H1 (cell line): ENCODE data around the gene TAOK2. TPM values are rescaled to one million over a fixed set of nuclear protein-coding genes. Genes with fewer than 3 reads are reported as not detected.

Experiments
- CTCF ChIA-PET: fragments of 300-600 bp; sonication (Branson Sonifier 250); formaldehyde crosslinking; loops from one replicate; lab custom pipeline; 2021; ENCODE audit not compliant: partially characterized antibody; lab: Charles Lee
- POLR2A ChIA-PET: fragments of 300-600 bp; sonication (Branson Sonifier 250); formaldehyde crosslinking; loops from one replicate; lab custom pipeline; 2021; ENCODE audit warnings: inconsistent platforms; ENCODE audit not compliant: partially characterized antibody; lab: Charles Lee
- DNase-seq, 2 experiments: peaks; one replicate each; pipeline versions ENCODE4 v3.0.0 to v3.0.0-alpha.2; 2010 to 2022; ENCODE audit warnings: low spot score in 2 of 2, low read depth in 1 of 2, mixed read lengths in 1 of 2
- FAIRE-seq: peaks from 2 replicates; lab custom pipeline; 2011; peaks lifted over from hg19 to GRCh38; lab: Jason Lieb, UNC
- H2AFZ ChIP-seq: 2 replicates; pipeline ENCODE4 v1.8.1; 2012; ENCODE audit warnings: low read length, inconsistent platforms
- H2AK5ac ChIP-seq: 2 replicates; pipeline ENCODE4 v1.6.1; 2013; ENCODE audit warnings: low read depth, low read length
- H2BK120ac ChIP-seq: replicated peaks from 2 replicates; pipeline ENCODE3; 2013; ENCODE audit warnings: low read depth, low read length, inconsistent platforms
- H2BK12ac ChIP-seq: 2 replicates; pipeline ENCODE4 v1.6.1; 2013; ENCODE audit warnings: low read depth, low read length
- H2BK15ac ChIP-seq: 2 replicates; pipeline ENCODE4 v1.6.1; 2013; ENCODE audit warnings: low read length
- H2BK20ac ChIP-seq: 2 replicates; pipeline ENCODE4 v1.6.1; 2013; ENCODE audit warnings: low read length
- H2BK5ac ChIP-seq: 2 replicates; pipeline ENCODE4 v1.6.1; 2013; ENCODE audit warnings: low read depth, low read length
- H3K14ac ChIP-seq: 2 replicates; pipeline ENCODE4 v1.6.1; 2013; ENCODE audit warnings: inconsistent platforms; ENCODE audit not compliant: insufficient read length
- H3K18ac ChIP-seq: 2 replicates; pipeline ENCODE4 v1.6.1; 2013; ENCODE audit warnings: low read length; ENCODE audit errors: extremely low read depth
- H3K23ac ChIP-seq: 2 replicates; pipeline ENCODE4 v1.6.1; 2013; ENCODE audit warnings: inconsistent platforms; ENCODE audit not compliant: insufficient read length
- H3K23me2 ChIP-seq: 2 replicates; pipeline ENCODE4 v1.6.1; 2013; ENCODE audit warnings: low read depth, low read length
- H3K27ac ChIP-seq: 2 replicates; pipeline ENCODE4 v1.6.1; 2011; ENCODE audit warnings: low read depth, low read length, inconsistent platforms
- H3K27me3 ChIP-seq, 4 experiments: replicated peaks in 1 of 4; 1 replicate in 1 of 4; 2 replicates in 3 of 4; pipeline versions ENCODE4 v1.6.1 to v1.8.1; 2011 to 2013; ENCODE audit warnings: low read length in 3 of 4, mild to moderate bottlenecking in 3 of 4, inconsistent platforms in 2 of 4, mixed read lengths in 2 of 4, moderate library complexity in 1 of 4; ENCODE audit not compliant: control insufficient read depth in 3 of 4, insufficient read depth in 3 of 4; ENCODE audit errors: extremely low read depth in 1 of 4
- H3K36me3 ChIP-seq, 4 experiments: 2 replicates each; pipeline versions ENCODE4 v1.6.1 to v1.8.1; 2011 to 2013; ENCODE audit warnings: mild to moderate bottlenecking in 4 of 4, low read length in 3 of 4, moderate library complexity in 2 of 4, control low read depth in 1 of 4, inconsistent platforms in 1 of 4; ENCODE audit not compliant: insufficient read depth in 4 of 4, control insufficient read depth in 2 of 4
- H3K4ac ChIP-seq: replicated peaks from 2 replicates; pipeline ENCODE3; 2013; ENCODE audit warnings: low read length, low read depth, mixed read lengths, inconsistent platforms; ENCODE audit not compliant: insufficient read length
- H3K4me1 ChIP-seq, 4 experiments: replicated peaks in 1 of 4; 1 replicate in 1 of 4; 2 replicates in 3 of 4; pipeline versions ENCODE4 v1.6.1 to v1.8.1; 2011 to 2013; ENCODE audit warnings: low read length in 3 of 4, inconsistent platforms in 2 of 4, mixed read lengths in 1 of 4; ENCODE audit not compliant: insufficient read depth in 4 of 4, control insufficient read depth in 3 of 4
- H3K4me2 ChIP-seq, 2 experiments: 2 replicates each; pipeline versions ENCODE4 v1.6.1 to v1.8.1; 2011 to 2013; ENCODE audit warnings: low read depth in 2 of 2, low read length in 2 of 2, control low read depth in 1 of 2, inconsistent platforms in 1 of 2, mild to moderate bottlenecking in 1 of 2; ENCODE audit not compliant: insufficient read depth in 1 of 2
- H3K4me3 ChIP-seq, 4 experiments: fragments of 200-600, 300-600 bp in 1 of 4; sonication (generic), shearing (Covaris generic), sonication (Bioruptor Twin) in 1 of 4; 2 replicates each; pipeline versions ENCODE4 v1.5.1 to v1.8.1; 2011 to 2016; ENCODE audit warnings: low read length in 4 of 4, low read depth in 3 of 4, control low read depth in 2 of 4, inconsistent platforms in 2 of 4, mild to moderate bottlenecking in 2 of 4, mixed read lengths in 1 of 4, moderate library complexity in 1 of 4; ENCODE audit not compliant: insufficient read depth in 2 of 4; ENCODE audit errors: extremely low read depth in 1 of 4
- H3K56ac ChIP-seq: replicated peaks from 2 replicates; pipeline ENCODE3; 2013; ENCODE audit warnings: low read depth, mild to moderate bottlenecking, mixed read lengths, low read length, inconsistent platforms; ENCODE audit not compliant: insufficient read length
- H3K79me1 ChIP-seq: 2 replicates; pipeline ENCODE4 v1.6.1; 2013; ENCODE audit warnings: low read depth, low read length, control low read depth
- H3K79me2 ChIP-seq, 2 experiments: 2 replicates each; pipeline versions ENCODE4 v1.6.1 to v1.8.1; 2012 to 2013; ENCODE audit warnings: low read length in 2 of 2, mild to moderate bottlenecking in 2 of 2, inconsistent platforms in 1 of 2; ENCODE audit not compliant: insufficient read depth in 2 of 2, control insufficient read depth in 1 of 2
- H3K9ac ChIP-seq, 4 experiments: replicated peaks in 1 of 4; 1 replicate in 1 of 4; 2 replicates in 3 of 4; pipeline versions ENCODE4 v1.6.1 to v1.8.1; 2011 to 2013; ENCODE audit warnings: low read depth in 3 of 4, low read length in 3 of 4, control low read depth in 2 of 4, mild to moderate bottlenecking in 2 of 4, moderate library complexity in 2 of 4, inconsistent platforms in 1 of 4; ENCODE audit errors: extremely low read depth in 1 of 4
- H3K9me3 ChIP-seq, 2 experiments: 2 replicates each; pipeline versions ENCODE4 v1.6.1 to v1.8.1; 2012 to 2013; ENCODE audit warnings: mild to moderate bottlenecking in 2 of 2, moderate library complexity in 2 of 2, control low read depth in 1 of 2, inconsistent platforms in 1 of 2, low read depth in 1 of 2, low read length in 1 of 2, mixed read lengths in 1 of 2; ENCODE audit not compliant: insufficient read depth in 2 of 2
- H4K20me1 ChIP-seq, 2 experiments: replicated peaks in 1 of 2; 2 replicates each; pipeline versions ENCODE3 to v1.8.1; 2011 to 2013; ENCODE audit warnings: inconsistent platforms in 2 of 2, low read length in 2 of 2, mild to moderate bottlenecking in 1 of 2; ENCODE audit not compliant: insufficient read depth in 2 of 2, control insufficient read depth in 1 of 2
- H4K5ac ChIP-seq: 2 replicates; pipeline ENCODE4 v1.6.1; 2013; ENCODE audit warnings: low read length, low read depth, mixed read lengths, inconsistent platforms; ENCODE audit not compliant: insufficient read length
- H4K8ac ChIP-seq: 2 replicates; pipeline ENCODE4 v1.8.0; 2013; ENCODE audit warnings: mild to moderate bottlenecking, moderate library complexity, low read length, inconsistent platforms; ENCODE audit not compliant: insufficient read depth; ENCODE audit errors: extremely low read depth
- H4K91ac ChIP-seq: replicated peaks from 2 replicates; pipeline ENCODE3; 2013; ENCODE audit warnings: low read length, mixed read lengths, inconsistent platforms; ENCODE audit not compliant: insufficient read length
- BCL11A ChIP-seq, 2 experiments: IDR thresholded peaks; one replicate each; pipeline ENCODE4 v1.6.1; 2011; ENCODE audit warnings: low read depth in 2 of 2, low read length in 2 of 2, mild to moderate bottlenecking in 2 of 2
- HDAC6 ChIP-seq: IDR thresholded peaks from one replicate; pipeline ENCODE4 v1.7.1; 2012; ENCODE audit warnings: low read depth, mild to moderate bottlenecking, inconsistent platforms, low read length, moderate library complexity
- JUN ChIP-seq: IDR thresholded peaks from 2 replicates; pipeline ENCODE4 v1.6.1; 2011; ENCODE audit warnings: low read depth, mild to moderate bottlenecking, improper control_type of control experiment, low read length
- JUND ChIP-seq: IDR thresholded peaks from 2 replicates; pipeline ENCODE4 v1.6.1; 2011; ENCODE audit warnings: mild to moderate bottlenecking, improper control_type of control experiment, low read length
- NRF1 ChIP-seq: IDR thresholded peaks from 2 replicates; pipeline ENCODE4 v1.6.1; 2011; ENCODE audit warnings: mild to moderate bottlenecking, low read depth, low read length, improper control_type of control experiment
- SIN3A ChIP-seq, 2 experiments: IDR thresholded peaks in 1 of 2; conservative IDR thresholded peaks in 1 of 2; 2 replicates each; pipeline ENCODE4 v1.6.1; 2011 to 2012; ENCODE audit warnings: low read length in 2 of 2, improper control_type of control experiment in 1 of 2, low read depth in 1 of 2, mild to moderate bottlenecking in 1 of 2
- TBP ChIP-seq: IDR thresholded peaks from 2 replicates; pipeline ENCODE4 v1.6.1; 2011; ENCODE audit warnings: low read depth, low read length, improper control_type of control experiment
- TEAD4 ChIP-seq: IDR thresholded peaks from 2 replicates; pipeline ENCODE4 v1.6.1; 2012; ENCODE audit warnings: low read depth, low read length, inconsistent platforms, mixed read lengths
- WGBS, 2 experiments: shearing (Covaris generic) in 1 of 2; methylation state at CpG; one replicate each; pipeline versions ENCODE4 v1.1.6 to v1.1.7; 2013 to 2015; ENCODE audit warnings: low lambda C conversion rate in 2 of 2, mixed read lengths in 2 of 2, inconsistent platforms in 1 of 2, low coverage in 1 of 2, missing lambda C conversion rate in 1 of 2; ENCODE audit not compliant: insufficient replicate concordance in 2 of 2, insufficient coverage in 1 of 2, insufficient read length in 1 of 2; ENCODE audit errors: extremely low coverage in 1 of 2, missing lambda C conversion rate in 1 of 2; 5-methylcytosine and 5-hydroxymethylcytosine counted together
- polyA plus RNA-seq, 7 experiments: library from polyadenylated mRNA; depleted of rRNA in 3 of 7; stranded (reverse) in 5 of 7; unstranded in 2 of 7; fragments of >200 nt in 5 of 7; fragments of 200-250 nt in 2 of 7; gene quantifications; 1 replicate in 5 of 7; 2 replicates in 1 of 7; 4 replicates in 1 of 7; pipeline versions ENCODE4 v1.2.1 to v1.2.3, GENCODE V29; 2011 to 2013; ENCODE audit warnings: missing spikeins in 2 of 7, mixed read lengths in 2 of 7
- total RNA-seq: library from RNA; stranded (reverse); fragmentation: NEBNext Ultra II Directional; extraction: Animal tissue kit (Norgen Biotek cat#: 25700); gene quantifications from 2 replicates; pipeline ENCODE4 v1.2.1, GENCODE V29; 2021

TAOK2 gene
- total and polyA plus RNA-seq, 2 of the 8 experiments (the other 6 are each of a cell fraction or from before 2014, with no cell fraction given) = 13.5 to 32.6 TPM

- DNase-seq (no peak), FAIRE-seq (no peak)
- Histone ChIP-seq H3K56ac (no peak overlapping the region), H3K18ac (no peak overlapping the region), H3K27ac (no peak overlapping the region), H3K4me1 (no peaks in the 10 kb centered on the region), H2BK20ac (no peak overlapping the region), H3K9ac (0 out of 7 replicates have a peak overlapping the region, but pooled peaks of 1 of the 4 experiments have one; percentile 10), H3K36me3 (peaks cover 8 to 53% (median 32%) of the 10 kb centered on the region in 4 experiments), H3K4me3 (no peak overlapping the region), H3K4me2 (no peak overlapping the region), H2AFZ (no peak overlapping the region), H3K79me2 (no peaks in the 10 kb centered on the region), H2BK15ac (no peak overlapping the region), H2BK12ac (no peak overlapping the region), H4K20me1 (no peaks in the 10 kb centered on the region), H4K91ac (no peak overlapping the region), H3K27me3 (no peaks in the 10 kb centered on the region), H2BK120ac (no peak overlapping the region), H3K23ac (no peak overlapping the region), H3K14ac (no peak overlapping the region), H3K4ac (no peak overlapping the region), H2BK5ac (no peak overlapping the region; the same call in 1 of the 2 replicates), H4K5ac (no peak overlapping the region), H3K79me1 (no peaks in the 10 kb centered on the region), H3K23me2 (no peaks in the 10 kb centered on the region), H3K9me3 (no peaks in the 10 kb centered on the region), H2AK5ac (no peak overlapping the region), H4K8ac (no peak overlapping the region)
- TF ChIP-seq JUND (no peak), TBP (no peak), HDAC6 (no peak), NRF1 (no peak), BCL11A (IDR thresholded peaks at IDR 0.05; ENCODE audit: low read depth in 2 of 2, low read length in 2 of 2) (no peak), TEAD4 (no peak), JUN (no peak), SIN3A (conservative IDR thresholded peaks at IDR 0.05 in 1 of 2, IDR thresholded peaks at IDR 0.05 in 1 of 2; ENCODE audit: low read depth in 1 of 2, low read length in 2 of 2) (no peak)
- ChIA-PET CTCF (interaction anchor here (0.5 to 1.3 kb wide), 3 partner anchors 14 to 19 kb away, joined by 3 to 4 read pairs (median 3); no protein-coding TSS in a partner anchor), POLR2A (interaction anchor here (0.5 to 1.0 kb wide), 5 partner anchors 10 to 195 kb away, joined by 3 to 4 read pairs (median 3); no protein-coding TSS in a partner anchor)
- 91% methylated on average over 23 of the region's 23 CpGs; no CpG with 5 or more reads in 1 of the 2 experiments for WGBS, 2 experiments
These were observed 15.6 kb downstream of the TAOK2 start for GRCh38 chr16:29989111-29989858.
